Smooth muscle cell (in vitro differentiated cells): ENCODE data around the gene ENO4. TPM values are rescaled to one million over a fixed set of nuclear protein-coding genes. Genes with fewer than 3 reads are reported as not detected.

Experiments
- DNase-seq: peaks from one replicate; lab custom pipeline; 2025; ENCODE audit not compliant: unreplicated experiment; lab: John Stamatoyannopoulos, UW
- H2AFZ ChIP-seq: fragments of 200-600 bp; sonication (generic); 2 replicates; pipeline ENCODE4 v1.6.0; 2016; ENCODE audit warnings: antibody characterized with exemption, low read depth, mild to moderate bottlenecking
- H3F3A ChIP-seq: fragments of 200-600 bp; sonication (generic); 2 replicates; pipeline ENCODE4 v1.6.0; 2017; ENCODE audit warnings: antibody characterized with exemption, low read depth
- H3K27ac ChIP-seq: fragments of 200-600 bp; sonication (generic); 2 replicates; pipeline ENCODE4 v1.5.1; 2016; ENCODE audit warnings: low read depth, mild to moderate bottlenecking
- H3K27me3 ChIP-seq: fragments of 200-600 bp; sonication (generic); 2 replicates; pipeline ENCODE4 v1.6.1; 2016; ENCODE audit warnings: low read depth, mild to moderate bottlenecking
- H3K36me3 ChIP-seq: fragments of 200-600 bp; sonication (generic); 2 replicates; pipeline ENCODE4 v1.5.1; 2016; ENCODE audit warnings: low read depth
- H3K4me1 ChIP-seq: fragments of 200-600 bp; sonication (generic); 2 replicates; pipeline ENCODE4 v1.5.1; 2016; ENCODE audit warnings: low read depth
- H3K4me2 ChIP-seq: fragments of 200-600 bp; sonication (generic); 2 replicates; pipeline ENCODE4 v1.6.0; 2016; ENCODE audit warnings: mild to moderate bottlenecking
- H3K4me3 ChIP-seq: fragments of 200-600 bp; sonication (generic); 2 replicates; pipeline ENCODE4 v1.5.1; 2016; ENCODE audit warnings: mild to moderate bottlenecking
- H3K79me2 ChIP-seq: fragments of 200-600 bp; sonication (generic); 2 replicates; pipeline ENCODE4 v1.6.0; 2016; ENCODE audit warnings: low read depth, mild to moderate bottlenecking
- H3K9ac ChIP-seq: fragments of 200-600 bp; sonication (generic); 2 replicates; pipeline ENCODE4 v1.6.0; 2016; ENCODE audit warnings: low read depth
- H3K9me3 ChIP-seq: fragments of 200-600 bp; sonication (generic); replicated peaks from 2 replicates; pipeline ENCODE4 v1.5.1; 2016; ENCODE audit warnings: low read depth
- H4K20me1 ChIP-seq: fragments of 200-600 bp; sonication (generic); 2 replicates; pipeline ENCODE4 v1.6.0; 2016; ENCODE audit warnings: low read depth
- CTCF ChIP-seq: fragments of 200-600 bp; sonication (generic); IDR thresholded peaks from 2 replicates; pipeline ENCODE4 v1.5.1; 2017; ENCODE audit warnings: borderline replicate concordance, mild to moderate bottlenecking, antibody characterized with exemption; ENCODE audit not compliant: insufficient read depth, poor library complexity, severe bottlenecking
- WGBS: methylation state at CpG from one replicate; pipeline ENCODE4 v1.1.7; 2016; ENCODE audit warnings: low lambda C conversion rate; 5-methylcytosine and 5-hydroxymethylcytosine counted together
- polyA plus RNA-seq: library from polyadenylated mRNA; unstranded; fragments of >200 nt; fragmentation: Nextera tagmentation; extraction: Ambion mirVana; gene quantifications from 2 replicates; pipeline ENCODE4 v1.2.1, GENCODE V29; 2016
- total RNA-seq: library from RNA; depleted of rRNA; stranded (reverse); fragments of >200 nt; gene quantifications from 2 replicates; pipeline ENCODE4 v1.2.3, GENCODE V29; 2014

The ENO4 gene
- total and polyA plus RNA-seq, 2 experiments from 2014 or later = 0.54 to 1.3 TPM

- H3K27ac ChIP-seq = no peak overlapping the region
- no peaks in the 10 kb centered on the region for H3K4me1 ChIP-seq
- no peak overlapping the region for H3K4me2 ChIP-seq
- TF ChIP-seq CTCF = no peak
- H3K4me3 ChIP-seq = no peak overlapping the region
- H3K9ac ChIP-seq = no peak overlapping the region
- H3K9me3 ChIP-seq = no peaks in the 10 kb centered on the region
- peaks cover 8% of the 10 kb centered on the region for H3K27me3 ChIP-seq
- H4K20me1 ChIP-seq = no peaks in the 10 kb centered on the region
- H3F3A ChIP-seq = no peaks in the 10 kb centered on the region
- WGBS = 97% methylated on average over 19 of the region's 19 CpGs
- H3K79me2 ChIP-seq = no peaks in the 10 kb centered on the region
- H3K36me3 ChIP-seq = no peaks in the 10 kb centered on the region
- DNase-seq = no peak
- H2AFZ ChIP-seq = no peak overlapping the region
These were observed 46.4 kb upstream of the ENO4 start for GRCh38 chr10:116802876-116803275.

GRCh38 chr10:116803451-116804249, 45.6 kb upstream of the ENO4 start:
- no peak overlapping the region for H3K4me2 ChIP-seq
- H4K20me1 ChIP-seq = no peaks in the 10 kb centered on the region
- 90% methylated on average over 22 of the region's 22 CpGs for WGBS
- H3K4me1 ChIP-seq = no peaks in the 10 kb centered on the region
- no peaks in the 10 kb centered on the region for H3K36me3 ChIP-seq
- H3K9ac ChIP-seq = no peak overlapping the region
- H3F3A ChIP-seq = no peaks in the 10 kb centered on the region
- H3K27me3 ChIP-seq = peaks cover 8% of the 10 kb centered on the region
- H3K79me2 ChIP-seq = no peaks in the 10 kb centered on the region
- H3K27ac ChIP-seq = no peak overlapping the region
- TF ChIP-seq CTCF = no peak
- no peak overlapping the region for H3K4me3 ChIP-seq
- no peaks in the 10 kb centered on the region for H3K9me3 ChIP-seq
- no peak for DNase-seq
- H2AFZ ChIP-seq = no peak overlapping the region

- Histone ChIP-seq H3K4me1 (no peaks in the 10 kb centered on the region), H3F3A (no peaks in the 10 kb centered on the region), H2AFZ (no peak overlapping the region), H3K27ac (no peak overlapping the region), H3K36me3 (no peaks in the 10 kb centered on the region), H4K20me1 (no peaks in the 10 kb centered on the region), H3K4me3 (no peak overlapping the region), H3K9me3 (no peaks in the 10 kb centered on the region), H3K27me3 (no peaks in the 10 kb centered on the region), H3K9ac (no peak overlapping the region), H3K4me2 (no peak overlapping the region), H3K79me2 (no peaks in the 10 kb centered on the region)
- no peak for TF ChIP-seq CTCF
- WGBS = 91% methylated on average over 13 of the region's 13 CpGs
- no peak for DNase-seq
These were observed 40.6 kb upstream of the ENO4 start for GRCh38 chr10:116808706-116809105.

- WGBS = 70% methylated on average over 20 of the region's 20 CpGs
- no peaks in the 10 kb centered on the region for H4K20me1 ChIP-seq
- no peak overlapping the region for H3K9ac ChIP-seq
- H3K79me2 ChIP-seq = no peaks in the 10 kb centered on the region
- no peak for DNase-seq
- no peaks in the 10 kb centered on the region for H3F3A ChIP-seq
- H3K36me3 ChIP-seq = no peaks in the 10 kb centered on the region
- no peaks in the 10 kb centered on the region for H3K27me3 ChIP-seq
- H2AFZ ChIP-seq = no peak overlapping the region
- H3K27ac ChIP-seq = no peak overlapping the region
- H3K4me3 ChIP-seq = no peak overlapping the region
- peak; percentile 29 for TF ChIP-seq CTCF
- no peak overlapping the region for H3K4me2 ChIP-seq
- no peaks in the 10 kb centered on the region for H3K4me1 ChIP-seq
- H3K9me3 ChIP-seq = no peaks in the 10 kb centered on the region
These were observed 39.7 kb upstream of the ENO4 start for GRCh38 chr10:116809483-116810119.
